DND-41 (cell line): ENCODE measurements around the gene MUL1.

Experiments
- ATAC-seq: fragments of 200-7000 bp; cut with Tn5 transposase; 3 replicates; pipeline ENCODE4 v1.9.1; 2021; ENCODE audit warnings: low read depth; ENCODE audit not compliant: insufficient read depth
- DNase-seq: peaks from one replicate; pipeline ENCODE4 v3.0.0-alpha.2; 2020
- H2AFZ ChIP-seq: 2 replicates; pipeline ENCODE4 v1.6.0; 2012; ENCODE audit warnings: low read depth, low read length
- H3K27ac ChIP-seq: 2 replicates; pipeline ENCODE4 v1.5.1; 2012; ENCODE audit warnings: low read length, inconsistent platforms
- H3K27me3 ChIP-seq: fragments of 200-600 bp; sonication (generic); 2 replicates; pipeline ENCODE4 v1.6.0; 2012; ENCODE audit warnings: low read length, mild to moderate bottlenecking, inconsistent platforms; ENCODE audit not compliant: insufficient read depth, poor library complexity
- H3K36me3 ChIP-seq: 2 replicates; pipeline ENCODE4 v1.5.1; 2012; ENCODE audit warnings: low read length, inconsistent platforms; ENCODE audit not compliant: insufficient read depth
- H3K4me1 ChIP-seq: 2 replicates; pipeline ENCODE4 v1.5.1; 2012; ENCODE audit warnings: mild to moderate bottlenecking, low read length; ENCODE audit not compliant: insufficient read depth
- H3K4me2 ChIP-seq: 2 replicates; pipeline ENCODE4 v1.6.0; 2012; ENCODE audit warnings: mild to moderate bottlenecking, moderate library complexity, low read length, inconsistent platforms; ENCODE audit not compliant: insufficient read depth
- H3K4me3 ChIP-seq, 2 experiments: fragments of 200-600 bp in 1 of 2; shearing (Covaris generic) in 1 of 2; 2 replicates each; pipeline ENCODE4 v1.5.1; 2012 to 2016; ENCODE audit warnings: inconsistent platforms in 2 of 2, low read length in 2 of 2, mild to moderate bottlenecking in 2 of 2, low read depth in 1 of 2, moderate library complexity in 1 of 2
- H3K79me2 ChIP-seq: 2 replicates; pipeline ENCODE4 v1.6.0; 2012; ENCODE audit warnings: low read length, inconsistent platforms; ENCODE audit not compliant: insufficient read depth
- H3K9ac ChIP-seq: 2 replicates; pipeline ENCODE4 v1.6.0; 2012; ENCODE audit warnings: low read depth, mild to moderate bottlenecking, inconsistent platforms, low read length, moderate library complexity
- H3K9me3 ChIP-seq: 2 replicates; pipeline ENCODE4 v1.5.1; 2012; ENCODE audit warnings: low read length, moderate library complexity, mild to moderate bottlenecking, inconsistent platforms; ENCODE audit not compliant: insufficient read depth, severe bottlenecking
- H4K20me1 ChIP-seq: 2 replicates; pipeline ENCODE4 v1.6.0; 2012; ENCODE audit warnings: low read length; ENCODE audit not compliant: insufficient read depth
- CTCF ChIP-seq: IDR thresholded peaks from 2 replicates; pipeline ENCODE4 v1.5.1; 2012; ENCODE audit warnings: borderline replicate concordance, low read length, moderate library complexity, mild to moderate bottlenecking; ENCODE audit not compliant: poor library complexity, severe bottlenecking; ENCODE audit errors: extremely low read depth
- EZH2 ChIP-seq: IDR thresholded peaks from 3 replicates; pipeline ENCODE4 v1.6.1; 2012; ENCODE audit warnings: borderline replicate concordance, low read depth, mild to moderate bottlenecking, moderate library complexity, low read length, inconsistent platforms; ENCODE audit not compliant: severe bottlenecking

Gene MUL1

DNA sequence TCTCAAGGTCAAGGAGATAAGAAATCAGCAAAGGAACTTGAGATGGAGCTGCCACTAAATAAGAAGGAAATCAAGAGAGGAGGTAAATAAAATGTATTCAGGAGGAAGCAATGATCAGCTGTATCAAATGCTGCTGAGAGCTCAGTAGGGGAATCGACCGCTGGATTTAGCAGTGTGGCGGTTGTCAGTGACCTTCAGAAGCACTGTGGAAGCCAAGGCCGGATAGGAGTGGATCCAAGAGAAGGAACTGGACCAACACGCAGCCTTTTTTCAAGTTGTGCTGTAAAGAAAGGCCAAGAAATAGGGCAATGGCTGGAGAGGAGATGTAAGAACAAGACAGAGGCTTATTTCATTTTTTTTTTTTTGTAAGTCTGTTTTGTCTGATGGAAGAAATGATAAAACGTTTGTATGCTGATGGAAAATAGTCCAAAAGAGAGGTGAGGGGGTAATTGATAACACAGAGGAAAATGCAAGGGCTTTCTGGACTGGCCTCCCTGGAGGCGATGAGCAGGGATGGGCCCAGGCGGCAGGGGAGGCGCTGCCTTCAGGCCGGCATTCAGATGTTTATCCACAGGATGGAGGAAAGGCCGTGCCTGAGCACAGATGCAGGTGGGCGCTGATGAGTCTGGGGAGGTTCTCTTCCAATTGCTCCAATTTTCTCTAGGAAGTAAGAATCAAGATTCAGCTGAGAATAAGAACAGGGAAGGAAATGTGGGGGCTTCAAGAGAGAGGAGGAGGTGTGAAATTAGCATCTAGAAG is 26.9 kb upstream of the MUL1 start:
- DNase-seq (no peak), ATAC-seq (no peak)
- no peaks in the 10 kb centered on the region for H3K79me2 ChIP-seq
- H3K4me2 ChIP-seq, result no peak overlapping the region
- no peaks in the 10 kb centered on the region for H3K36me3 ChIP-seq
- H2AFZ ChIP-seq, result no peak overlapping the region
- no peaks in the 10 kb centered on the region for H4K20me1 ChIP-seq
- no peaks in the 10 kb centered on the region for H3K4me1 ChIP-seq
- no peak overlapping the region for H3K27ac ChIP-seq
- H3K4me3 ChIP-seq, result no peak overlapping the region
- peaks cover 36% of the 10 kb centered on the region for H3K27me3 ChIP-seq
- H3K9me3 ChIP-seq, result no peaks in the 10 kb centered on the region
- no peak for TF ChIP-seq EZH2
- no peak for TF ChIP-seq CTCF
- H3K9ac ChIP-seq, result no peak overlapping the region

DNA sequence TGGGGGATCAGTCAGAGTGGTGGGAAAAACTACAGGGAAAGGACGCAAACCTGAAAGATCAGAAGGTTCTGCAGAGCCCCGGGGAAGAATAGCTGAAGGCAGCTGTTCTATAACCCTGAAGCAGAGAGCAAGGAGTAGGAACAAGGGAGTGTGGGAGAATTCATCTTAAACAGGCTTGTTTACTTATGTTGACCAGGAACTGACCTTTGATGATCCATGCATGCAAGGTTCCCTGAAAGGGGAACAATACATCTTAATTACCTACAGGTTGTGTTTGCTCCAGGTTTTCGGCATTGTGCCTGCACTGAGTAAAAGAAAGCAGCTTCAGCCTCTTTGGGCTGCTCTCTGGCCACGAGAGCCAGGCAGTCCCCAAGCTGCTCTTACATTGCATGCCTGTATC is 25.7 kb upstream of the MUL1 start:
- H3K27me3 ChIP-seq, result peaks cover 38% of the 10 kb centered on the region
- no peaks in the 10 kb centered on the region for H3K36me3 ChIP-seq
- no peaks in the 10 kb centered on the region for H3K79me2 ChIP-seq
- no peak overlapping the region for H3K4me3 ChIP-seq
- H3K4me1 ChIP-seq, result no peaks in the 10 kb centered on the region
- TF ChIP-seq EZH2 (no peak), CTCF (no peak)
- no peak for DNase-seq
- no peaks in the 10 kb centered on the region for H4K20me1 ChIP-seq
- ATAC-seq, result no peak
- no peak overlapping the region for H3K4me2 ChIP-seq
- H2AFZ ChIP-seq, result no peak overlapping the region
- H3K9me3 ChIP-seq, result no peaks in the 10 kb centered on the region
- H3K27ac ChIP-seq, result no peak overlapping the region
- no peak overlapping the region for H3K9ac ChIP-seq

- ATAC-seq (no peak), DNase-seq (no peak)
- H3K9ac ChIP-seq, result no peak overlapping the region
- H3K4me1 ChIP-seq, result no peaks in the 10 kb centered on the region
- H3K27me3 ChIP-seq, result peaks cover 38% of the 10 kb centered on the region
- no peaks in the 10 kb centered on the region for H4K20me1 ChIP-seq
- no peaks in the 10 kb centered on the region for H3K36me3 ChIP-seq
- no peak overlapping the region for H3K27ac ChIP-seq
- no peaks in the 10 kb centered on the region for H3K79me2 ChIP-seq
- H3K4me3 ChIP-seq, result no peak overlapping the region
- H3K4me2 ChIP-seq, result no peak overlapping the region
- no peak for TF ChIP-seq CTCF
- no peak for TF ChIP-seq EZH2
- H2AFZ ChIP-seq, result no peak overlapping the region
- H3K9me3 ChIP-seq, result no peaks in the 10 kb centered on the region
These were observed 22.9 kb upstream of the MUL1 start for GRCh38 chr1:20530901-20531300.

DNA sequence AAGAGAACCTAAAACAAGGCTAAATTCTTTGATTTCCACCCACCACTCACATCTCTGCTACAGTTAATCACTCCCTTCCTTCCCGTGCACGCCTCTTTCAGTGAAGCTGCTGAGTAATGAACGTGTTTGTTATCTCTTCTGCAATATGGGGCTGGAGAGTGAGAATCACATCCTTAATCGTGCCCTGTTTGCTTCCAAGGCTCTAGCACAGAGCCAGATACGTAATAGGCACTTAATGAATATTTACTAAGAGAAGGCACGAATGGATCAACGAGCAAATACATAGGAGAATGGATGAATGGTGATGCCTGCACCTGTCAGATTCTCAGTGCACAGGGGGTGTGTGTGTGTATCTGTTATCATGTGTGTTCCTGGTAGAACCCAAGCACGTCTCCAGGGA is 22.4 kb upstream of the MUL1 start:
- Histone ChIP-seq H3K79me2 (no peaks in the 10 kb centered on the region), H2AFZ (no peak overlapping the region), H3K4me3 (no peak overlapping the region), H3K27ac (no peak overlapping the region), H3K36me3 (no peaks in the 10 kb centered on the region), H3K4me1 (no peaks in the 10 kb centered on the region), H3K27me3 (peaks cover 33% of the 10 kb centered on the region), H3K9me3 (no peaks in the 10 kb centered on the region), H4K20me1 (no peaks in the 10 kb centered on the region), H3K9ac (no peak overlapping the region), H3K4me2 (no peak overlapping the region)
- no peak for DNase-seq
- TF ChIP-seq CTCF (no peak), EZH2 (no peak)
- no peak for ATAC-seq
